Measurements from ENCODE around the gene TBCE.

DNA sequence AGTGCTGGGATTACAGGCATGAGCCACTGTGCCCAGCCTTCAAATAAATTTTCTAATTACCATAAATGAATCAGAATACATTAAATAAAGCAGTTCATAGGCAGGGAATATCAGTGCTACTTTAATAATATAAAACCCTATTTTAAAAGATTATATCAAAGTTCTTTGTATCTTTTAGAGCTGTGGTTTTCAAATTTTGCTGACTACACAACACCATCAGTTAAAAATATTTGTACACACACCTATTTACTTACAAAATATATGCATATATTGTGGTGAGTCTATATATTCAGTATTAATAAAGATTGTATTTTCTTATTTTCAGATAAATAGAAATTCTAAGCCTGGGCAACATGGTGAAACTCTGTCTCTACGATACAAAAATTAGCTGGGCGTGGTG is 118.3 kb downstream of the TBCE start:
- TF ChIP-seq, protein P1, sequence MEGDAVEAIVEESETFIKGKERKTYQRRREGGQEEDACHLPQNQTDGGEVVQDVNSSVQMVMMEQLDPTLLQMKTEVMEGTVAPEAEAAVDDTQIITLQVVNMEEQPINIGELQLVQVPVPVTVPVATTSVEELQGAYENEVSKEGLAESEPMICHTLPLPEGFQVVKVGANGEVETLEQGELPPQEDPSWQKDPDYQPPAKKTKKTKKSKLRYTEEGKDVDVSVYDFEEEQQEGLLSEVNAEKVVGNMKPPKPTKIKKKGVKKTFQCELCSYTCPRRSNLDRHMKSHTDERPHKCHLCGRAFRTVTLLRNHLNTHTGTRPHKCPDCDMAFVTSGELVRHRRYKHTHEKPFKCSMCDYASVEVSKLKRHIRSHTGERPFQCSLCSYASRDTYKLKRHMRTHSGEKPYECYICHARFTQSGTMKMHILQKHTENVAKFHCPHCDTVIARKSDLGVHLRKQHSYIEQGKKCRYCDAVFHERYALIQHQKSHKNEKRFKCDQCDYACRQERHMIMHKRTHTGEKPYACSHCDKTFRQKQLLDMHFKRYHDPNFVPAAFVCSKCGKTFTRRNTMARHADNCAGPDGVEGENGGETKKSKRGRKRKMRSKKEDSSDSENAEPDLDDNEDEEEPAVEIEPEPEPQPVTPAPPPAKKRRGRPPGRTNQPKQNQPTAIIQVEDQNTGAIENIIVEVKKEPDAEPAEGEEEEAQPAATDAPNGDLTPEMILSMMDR (IDR thresholded peaks at IDR 0.05) = no peak
- TF ChIP-seq POLR2A (IDR thresholded peaks at IDR 0.05) = no peak
- no peak for TF ChIP-seq EP300 (IDR thresholded peaks at IDR 0.05)
